D721Med (cell line): ENCODE measurements around the gene GPR39.

Experiments used
- DNase-seq: peaks from one replicate; pipeline ENCODE4 v3.0.0; 2011; ENCODE audit warnings: low spot score; ENCODE audit not compliant: insufficient read length
- FAIRE-seq: peaks from 2 replicates; lab custom pipeline; 2011; peaks lifted over from hg19 to GRCh38; lab: Jason Lieb, UNC
- TF ChIP-seq, protein P1 (sequence below): IDR thresholded peaks from 2 replicates; pipeline ENCODE4 v1.5.1; 2012; ENCODE audit warnings: mild to moderate bottlenecking, control low read depth; ENCODE audit not compliant: insufficient read depth; ENCODE audit errors: missing control alignments

The GPR39 gene

DNA sequence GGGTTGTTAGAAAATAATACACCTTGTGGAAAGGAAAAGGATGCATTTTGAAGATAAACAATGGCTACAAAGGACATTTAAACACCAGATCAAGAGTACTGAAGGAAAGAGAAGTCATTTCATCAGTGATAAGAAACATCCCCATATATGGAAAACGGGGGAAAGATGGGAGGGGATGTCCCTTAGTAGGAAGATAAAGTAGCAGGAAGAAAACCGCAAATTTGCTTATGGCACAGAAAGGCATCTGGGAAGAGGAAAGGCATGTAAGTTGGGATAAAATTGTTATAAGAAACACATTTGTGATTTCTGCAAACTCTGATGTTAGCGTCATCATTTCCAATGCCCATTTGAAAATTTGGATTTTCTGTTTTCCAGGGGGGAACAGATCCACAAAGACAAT lies 263.9 kb downstream of the GPR39 start:
- no peak for FAIRE-seq
- TF ChIP-seq, protein P1, sequence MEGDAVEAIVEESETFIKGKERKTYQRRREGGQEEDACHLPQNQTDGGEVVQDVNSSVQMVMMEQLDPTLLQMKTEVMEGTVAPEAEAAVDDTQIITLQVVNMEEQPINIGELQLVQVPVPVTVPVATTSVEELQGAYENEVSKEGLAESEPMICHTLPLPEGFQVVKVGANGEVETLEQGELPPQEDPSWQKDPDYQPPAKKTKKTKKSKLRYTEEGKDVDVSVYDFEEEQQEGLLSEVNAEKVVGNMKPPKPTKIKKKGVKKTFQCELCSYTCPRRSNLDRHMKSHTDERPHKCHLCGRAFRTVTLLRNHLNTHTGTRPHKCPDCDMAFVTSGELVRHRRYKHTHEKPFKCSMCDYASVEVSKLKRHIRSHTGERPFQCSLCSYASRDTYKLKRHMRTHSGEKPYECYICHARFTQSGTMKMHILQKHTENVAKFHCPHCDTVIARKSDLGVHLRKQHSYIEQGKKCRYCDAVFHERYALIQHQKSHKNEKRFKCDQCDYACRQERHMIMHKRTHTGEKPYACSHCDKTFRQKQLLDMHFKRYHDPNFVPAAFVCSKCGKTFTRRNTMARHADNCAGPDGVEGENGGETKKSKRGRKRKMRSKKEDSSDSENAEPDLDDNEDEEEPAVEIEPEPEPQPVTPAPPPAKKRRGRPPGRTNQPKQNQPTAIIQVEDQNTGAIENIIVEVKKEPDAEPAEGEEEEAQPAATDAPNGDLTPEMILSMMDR: no peak
- DNase-seq: no peak

DNA sequence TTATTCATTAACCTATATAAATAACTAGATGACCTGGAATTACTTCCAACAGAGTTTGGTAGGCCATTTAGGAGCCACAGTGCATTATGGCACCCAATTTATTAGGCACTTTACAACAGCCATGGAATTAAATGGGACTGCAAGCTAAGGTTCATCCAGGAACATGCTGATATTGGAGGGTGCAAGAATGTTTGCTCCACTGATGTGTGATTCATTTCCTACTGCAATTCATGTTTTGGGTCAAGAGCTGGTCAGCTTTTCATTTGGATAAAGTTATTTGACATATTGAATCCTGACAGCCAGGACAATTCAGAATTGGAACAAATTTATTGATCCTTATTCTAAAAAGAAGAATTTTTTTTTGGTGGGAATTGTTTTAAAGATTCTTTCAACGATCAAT lies 265.2 kb downstream of the GPR39 start:
- FAIRE-seq (no peak), DNase-seq (no peak)
- TF ChIP-seq, protein P1: no peak

DNA sequence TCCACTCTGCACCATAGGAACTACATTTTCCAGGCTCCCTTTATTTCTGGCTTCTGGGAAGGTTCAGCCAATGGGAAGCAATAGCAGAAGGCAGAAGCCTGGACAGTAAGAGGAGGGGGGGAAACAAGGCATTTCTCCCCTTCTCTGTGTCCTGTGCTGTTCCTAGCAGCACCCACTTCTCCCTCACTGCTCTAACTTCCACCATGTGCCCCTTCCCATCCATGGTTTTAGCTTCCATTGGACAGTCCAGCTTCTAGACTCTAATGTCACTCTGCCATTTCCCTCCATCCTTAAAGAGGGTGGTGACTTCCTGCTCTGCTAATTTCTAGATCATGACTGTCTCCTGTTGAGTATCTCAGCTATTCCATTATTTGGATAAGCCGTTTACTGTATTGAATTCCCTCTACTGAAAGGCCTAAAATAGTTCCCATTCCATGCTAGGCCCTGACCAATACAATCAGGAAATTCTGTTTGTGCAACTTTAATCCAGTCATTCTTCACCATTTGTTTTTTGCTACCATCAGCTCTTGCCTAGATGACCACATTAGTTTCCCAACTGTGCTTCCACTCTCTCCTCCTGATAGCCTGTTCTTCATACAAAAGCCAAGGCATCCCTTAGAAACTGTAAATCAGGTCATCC lies 274.2 kb downstream of the GPR39 start:
- no peak for DNase-seq
- FAIRE-seq: no peak
- TF ChIP-seq, protein P1: no peak

DNA sequence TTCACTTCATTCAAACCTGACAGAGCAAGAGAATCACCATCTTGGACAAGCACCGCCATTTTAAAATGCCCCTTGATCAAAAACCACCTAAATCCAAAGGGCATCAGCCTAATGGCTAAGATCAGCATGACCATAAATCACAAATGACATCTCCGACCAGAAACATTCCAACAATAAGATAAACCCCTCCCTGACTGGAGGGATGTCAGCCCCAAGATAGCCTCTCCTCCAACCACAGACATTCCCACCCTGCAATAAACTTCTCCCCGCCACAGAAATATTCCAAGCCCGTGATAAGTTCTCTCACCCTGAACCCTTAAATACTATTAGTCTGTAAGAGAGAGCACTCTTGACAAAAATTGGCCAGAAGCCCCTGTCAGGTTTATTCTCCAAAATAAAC lies 275.0 kb downstream of the GPR39 start:
- DNase-seq (no peak), FAIRE-seq (no peak)
- TF ChIP-seq, protein P1: no peak

DNA sequence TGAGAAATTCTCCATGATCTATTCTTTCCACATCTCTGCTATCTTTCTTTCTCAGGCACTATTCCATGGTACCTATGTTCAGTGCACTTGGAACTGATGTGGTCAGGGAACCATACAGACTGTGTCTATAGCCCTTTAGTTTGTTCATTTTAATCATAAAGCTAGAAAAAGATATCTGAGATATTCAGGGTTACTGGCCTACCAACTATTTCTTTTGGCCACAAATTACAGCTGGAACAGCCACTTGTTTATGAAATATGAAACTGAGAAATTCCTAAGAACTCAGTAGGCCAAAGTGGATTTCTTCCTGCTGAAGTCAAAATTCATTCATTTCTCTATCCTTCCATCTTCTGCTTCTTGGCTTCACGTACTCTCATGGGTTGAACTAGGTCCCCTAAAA lies 276.2 kb downstream of the GPR39 start:
- TF ChIP-seq, protein P1: no peak
- no peak for FAIRE-seq
- DNase-seq: no peak
